Measurements from ENCODE around the gene MYD88.
"Not testable (repeated sequence)": the region's sequence is repeated elsewhere in the genome, so short reads cannot be mapped to it uniquely, and the experiment has no call there.

MYD88 gene

GRCh38 chr3:38127611-38128302 lies 10.7 kb upstream of the MYD88 start:
- DNase-seq: no peak

- DNase-seq: no peak
These were observed 10.2 kb upstream of the MYD88 start for GRCh38 chr3:38128303-38128655.

GRCh38 chr3:38129058-38129457 lies 9.4 kb upstream of the MYD88 start:
- DNase-seq: no peak

- no peak for DNase-seq
These were observed 7.8 kb upstream of the MYD88 start for GRCh38 chr3:38130631-38131065.

GRCh38 chr3:38131621-38132369 lies 6.7 kb upstream of the MYD88 start:
- DNase-seq: peak; percentile 30

- DNase-seq: no peak
These were observed 5.3 kb upstream of the MYD88 start for GRCh38 chr3:38133209-38133556.

- DNase-seq: no peak
These were observed 4.7 kb upstream of the MYD88 start for GRCh38 chr3:38133557-38134405.

GRCh38 chr3:38134517-38135143 lies 3.8 kb upstream of the MYD88 start:
- DNase-seq: not testable (repeated sequence)

GRCh38 chr3:38135621-38136277 lies 2.7 kb upstream of the MYD88 start:
- peak; percentile 42 for DNase-seq

- no peak for DNase-seq
These were observed 2.1 kb upstream of the MYD88 start for GRCh38 chr3:38136393-38136776.

- peak; percentile 98 for DNase-seq
These were observed 1.5 kb upstream of the MYD88 start, which contains the start of gene ACAA1 for GRCh38 chr3:38136777-38137614. ACAA1 (minus strand) TSS chr3:38137127; CDS start chr3:38137035, 92 bp downstream.

GRCh38 chr3:38137615-38138348 lies 679 bp upstream of the MYD88 start:
- DNase-seq: peak; percentile 24

- no peak for DNase-seq
These were observed 730 bp downstream of the MYD88 start for GRCh38 chr3:38139191-38139590.

GRCh38 chr3:38139652-38140051 lies 1.2 kb downstream of the MYD88 start:
- no peak for DNase-seq

- DNase-seq: no peak
These were observed 2.1 kb downstream of the MYD88 start for GRCh38 chr3:38140326-38141172.

GRCh38 chr3:38141173-38141951 lies 2.9 kb downstream of the MYD88 start:
- no peak for DNase-seq

GRCh38 chr3:38141952-38142273 lies 3.5 kb downstream of the MYD88 start:
- DNase-seq: no peak

- DNase-seq: no peak
These were observed 4.5 kb downstream of the MYD88 start for GRCh38 chr3:38142959-38143358.

- DNase-seq: no peak
These were observed 5.0 kb downstream of the MYD88 start for GRCh38 chr3:38143511-38143910.
